ENCODE results near the gene TYROBP.

DNA sequence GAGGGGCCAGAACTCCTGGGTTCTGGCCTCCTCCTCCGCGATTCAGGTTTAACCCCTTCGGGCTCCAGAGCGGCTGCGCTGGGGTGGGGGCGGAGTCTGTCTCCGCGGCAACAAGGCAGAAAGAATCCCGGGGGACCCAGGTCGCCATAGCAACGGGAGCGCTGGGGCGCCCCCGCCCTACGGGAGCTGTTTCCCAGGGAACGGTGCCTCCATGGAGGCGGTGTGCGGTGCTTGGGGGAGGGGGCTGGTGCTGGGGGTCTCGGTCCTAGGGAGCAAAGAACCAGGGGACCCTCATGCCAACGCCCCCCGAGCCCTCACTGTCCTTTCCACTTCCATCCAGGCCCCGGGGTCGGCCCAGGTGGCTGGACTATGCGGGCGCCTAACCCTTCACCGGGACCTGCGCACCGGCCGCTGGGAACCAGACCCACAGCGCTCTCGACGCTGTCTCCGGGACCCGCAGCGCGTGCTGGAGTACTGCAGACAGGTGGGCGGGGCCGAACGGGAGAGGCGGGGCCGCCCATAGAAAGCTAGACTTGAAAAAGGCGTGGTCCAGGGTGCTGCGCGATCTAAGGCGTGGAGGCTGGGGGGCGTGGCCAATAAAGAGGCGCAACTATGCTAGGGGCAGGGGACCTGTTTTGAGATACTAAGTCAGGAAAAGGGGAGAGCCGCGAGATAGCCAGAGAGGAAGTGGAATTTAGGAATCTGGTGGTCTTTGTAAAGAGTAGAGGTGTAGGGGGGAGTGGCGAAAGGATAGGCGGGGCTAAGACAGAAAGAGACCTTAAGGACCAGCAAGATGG is 38.6 kb downstream of the TYROBP start:
- TF ChIP-seq, protein P1, sequence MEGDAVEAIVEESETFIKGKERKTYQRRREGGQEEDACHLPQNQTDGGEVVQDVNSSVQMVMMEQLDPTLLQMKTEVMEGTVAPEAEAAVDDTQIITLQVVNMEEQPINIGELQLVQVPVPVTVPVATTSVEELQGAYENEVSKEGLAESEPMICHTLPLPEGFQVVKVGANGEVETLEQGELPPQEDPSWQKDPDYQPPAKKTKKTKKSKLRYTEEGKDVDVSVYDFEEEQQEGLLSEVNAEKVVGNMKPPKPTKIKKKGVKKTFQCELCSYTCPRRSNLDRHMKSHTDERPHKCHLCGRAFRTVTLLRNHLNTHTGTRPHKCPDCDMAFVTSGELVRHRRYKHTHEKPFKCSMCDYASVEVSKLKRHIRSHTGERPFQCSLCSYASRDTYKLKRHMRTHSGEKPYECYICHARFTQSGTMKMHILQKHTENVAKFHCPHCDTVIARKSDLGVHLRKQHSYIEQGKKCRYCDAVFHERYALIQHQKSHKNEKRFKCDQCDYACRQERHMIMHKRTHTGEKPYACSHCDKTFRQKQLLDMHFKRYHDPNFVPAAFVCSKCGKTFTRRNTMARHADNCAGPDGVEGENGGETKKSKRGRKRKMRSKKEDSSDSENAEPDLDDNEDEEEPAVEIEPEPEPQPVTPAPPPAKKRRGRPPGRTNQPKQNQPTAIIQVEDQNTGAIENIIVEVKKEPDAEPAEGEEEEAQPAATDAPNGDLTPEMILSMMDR (IDR thresholded peaks at IDR 0.05) = no peak
- TF ChIP-seq POLR2AphosphoS5 (IDR thresholded peaks at IDR 0.05) (no peak), POLR2A (IDR thresholded peaks at IDR 0.05) (no peak), EP300 (IDR thresholded peaks at IDR 0.05) (no peak)
